Activated CD4-positive, alpha-beta T cell treated with anti-CD3 and anti-CD28 coated beads, Interleukin-2, amount 10 ng/mL, durations not matched to agents 7 days and 5 days (primary cell): ENCODE data around the gene ZSCAN26. TPM values are rescaled to one million over a fixed set of nuclear protein-coding genes. Genes with fewer than 3 reads are reported as not detected.

Source experiments
- CTCF ChIA-PET: fragments of 350-600 bp; sonication (Branson Sonifier 250); formaldehyde crosslinking; loops from one replicate; lab custom pipeline; 2021; ENCODE audit warnings: antibody characterized with exemption; lab: Charles Lee
- POLR2A ChIA-PET: fragments of 350-600 bp; sonication (Branson Sonifier 250); formaldehyde crosslinking; loops from one replicate; lab custom pipeline; 2021; ENCODE audit warnings: antibody characterized with exemption; lab: Charles Lee
- DNase-seq: peaks from one replicate; pipeline ENCODE4 v3.0.0-alpha.2; 2020
- H3K27ac Mint-ChIP-seq: one replicate; pipeline ENCODE4 v1.8.0; 2021; ENCODE audit warnings: mild to moderate bottlenecking, moderate library complexity, mixed read lengths
- H3K27me3 Mint-ChIP-seq: one replicate; pipeline ENCODE4 v1.8.0; 2021; ENCODE audit warnings: mixed read lengths
- H3K36me3 Mint-ChIP-seq: one replicate; pipeline ENCODE4 v1.8.0; 2021; ENCODE audit warnings: low read depth, mixed read lengths
- H3K4me1 Mint-ChIP-seq: one replicate; pipeline ENCODE4 v1.8.0; 2021; ENCODE audit warnings: mixed read lengths
- H3K4me3 Mint-ChIP-seq: one replicate; pipeline ENCODE4 v1.8.0; 2021; ENCODE audit warnings: mild to moderate bottlenecking, moderate library complexity, mixed read lengths
- H3K9me3 Mint-ChIP-seq: one replicate; pipeline ENCODE4 v1.8.0; 2021; ENCODE audit warnings: mixed read lengths
- total RNA-seq, 2 experiments: library from RNA; stranded (reverse); gene quantifications; one replicate each; pipeline ENCODE4 v1.2.3, GENCODE V29; 2021

ZSCAN26 gene
- total RNA-seq, 2 experiments from 2014 or later, result 8.1 to 10.5 TPM

DNA sequence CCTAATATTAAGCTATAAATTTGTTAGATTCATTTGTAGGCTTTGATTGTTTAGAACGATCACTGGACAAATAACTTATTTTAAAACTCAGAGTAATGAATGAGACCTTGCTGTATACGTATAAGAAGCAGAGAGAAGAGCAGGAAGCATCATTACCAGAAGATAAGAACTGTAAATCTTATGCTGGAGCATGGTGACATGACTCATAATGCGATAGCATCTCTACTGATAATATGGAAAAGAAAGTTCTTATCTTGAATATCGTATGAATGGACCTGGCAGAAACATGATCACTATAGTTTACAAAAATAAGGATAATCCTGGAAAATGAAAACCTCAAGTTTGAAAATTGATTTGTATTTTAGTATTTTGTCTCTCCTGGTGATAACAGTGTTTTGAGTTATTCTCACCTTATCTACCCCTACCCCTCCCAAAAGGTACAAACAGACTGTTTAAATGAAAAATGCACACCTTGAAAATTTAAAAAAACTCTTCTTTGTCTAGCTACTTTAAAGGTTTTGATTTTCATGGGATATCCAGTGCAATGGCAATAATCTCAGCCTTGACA lies 2.0 kb upstream of the ZSCAN26 start:
- CTCF ChIA-PET, result interaction anchor here (1.4 kb wide), 1 partner anchor 95 kb away, joined by 3 read pairs; no protein-coding TSS in a partner anchor

DNA sequence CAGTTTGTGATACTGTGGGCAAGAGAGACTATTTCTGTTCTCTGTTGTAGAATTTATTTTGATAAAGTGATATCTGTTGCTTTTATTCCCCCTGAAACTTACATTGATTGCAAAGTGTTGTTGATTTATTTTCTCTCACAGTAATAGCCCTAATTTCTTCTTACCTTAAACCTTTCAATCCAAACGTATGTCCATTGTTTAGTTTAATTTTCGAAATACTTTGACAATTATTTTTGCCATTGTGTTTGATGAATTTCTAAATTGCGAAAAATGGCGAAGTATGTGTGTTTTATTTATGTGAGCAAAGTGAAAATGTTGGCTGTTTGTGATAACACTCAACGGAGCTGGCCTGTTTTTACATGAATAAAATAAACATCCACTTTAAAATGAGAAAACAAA lies 381 bp upstream of the ZSCAN26 start:
- DNase-seq, result no peak
- POLR2A ChIA-PET, result interaction anchor here (0.8 to 1.5 kb wide), 3 partner anchors 14 to 394 kb away, joined by 4 to 6 read pairs (median 6); partner anchors contain the start of genes ZKSCAN4 and ZKSCAN8
- no peaks in the 10 kb centered on the region for H3K9me3 Mint-ChIP-seq
- H3K27ac Mint-ChIP-seq, result no peak overlapping the region
- H3K4me1 Mint-ChIP-seq, result peaks cover 7% of the 10 kb centered on the region
- H3K4me3 Mint-ChIP-seq, result no peak overlapping the region
- H3K27me3 Mint-ChIP-seq, result peaks cover 6% of the 10 kb centered on the region
- CTCF ChIA-PET, result interaction anchor here (0.7 to 2.0 kb wide), 7 partner anchors 9 to 127 kb away, joined by 3 to 7 read pairs (median 3); partner anchors contain the start of genes PGBD1 and ZKSCAN4
- H3K36me3 Mint-ChIP-seq, result no peaks in the 10 kb centered on the region

More for the DNA sequence above, 2.0 kb upstream of the ZSCAN26 start:
- DNase-seq, result no peak
- Mint-ChIP-seq H3K36me3 (no peaks in the 10 kb centered on the region), H3K4me1 (peaks cover 7% of the 10 kb centered on the region), H3K27ac (no peak overlapping the region), H3K4me3 (no peak overlapping the region), H3K9me3 (no peaks in the 10 kb centered on the region), H3K27me3 (peaks cover 11% of the 10 kb centered on the region)
- POLR2A ChIA-PET, result no interaction called here

DNA sequence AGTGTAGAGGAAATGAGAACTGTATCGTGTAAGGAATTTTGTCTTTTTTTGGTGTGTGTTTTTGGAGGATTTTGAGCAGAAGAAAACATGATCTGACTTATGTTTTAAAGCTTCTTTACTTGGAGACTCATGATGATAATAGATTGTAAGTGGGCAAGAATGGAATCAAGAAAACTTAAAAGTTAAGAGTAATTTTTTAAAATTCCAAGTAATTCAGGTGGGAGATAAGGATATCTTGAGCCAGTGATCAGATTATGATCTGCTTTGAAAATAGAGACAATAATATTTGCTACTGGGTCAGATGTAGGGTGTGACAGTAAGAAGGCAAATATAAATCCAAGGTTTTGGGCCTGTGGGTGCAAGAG lies 734 bp downstream of the ZSCAN26 start:
- no peaks in the 10 kb centered on the region for H3K9me3 Mint-ChIP-seq
- peaks cover 7% of the 10 kb centered on the region for H3K36me3 Mint-ChIP-seq
- no peak overlapping the region for H3K4me3 Mint-ChIP-seq
- ChIA-PET CTCF (interaction anchor here (0.9 to 2.0 kb wide), 4 partner anchors 14 to 83 kb away, joined by 3 to 7 read pairs (median 4); partner anchors contain the start of genes PGBD1 and ZKSCAN4), POLR2A (interaction anchor here (0.6 to 1.5 kb wide), 2 partner anchors 15 to 514 kb away, joined by 5 to 6 read pairs; partner anchors contain the start of gene ZKSCAN4)
- no peak overlapping the region for H3K27ac Mint-ChIP-seq
- peaks cover 7% of the 10 kb centered on the region for H3K4me1 Mint-ChIP-seq
- no peak for DNase-seq
- H3K27me3 Mint-ChIP-seq, result peaks cover 6% of the 10 kb centered on the region

DNA sequence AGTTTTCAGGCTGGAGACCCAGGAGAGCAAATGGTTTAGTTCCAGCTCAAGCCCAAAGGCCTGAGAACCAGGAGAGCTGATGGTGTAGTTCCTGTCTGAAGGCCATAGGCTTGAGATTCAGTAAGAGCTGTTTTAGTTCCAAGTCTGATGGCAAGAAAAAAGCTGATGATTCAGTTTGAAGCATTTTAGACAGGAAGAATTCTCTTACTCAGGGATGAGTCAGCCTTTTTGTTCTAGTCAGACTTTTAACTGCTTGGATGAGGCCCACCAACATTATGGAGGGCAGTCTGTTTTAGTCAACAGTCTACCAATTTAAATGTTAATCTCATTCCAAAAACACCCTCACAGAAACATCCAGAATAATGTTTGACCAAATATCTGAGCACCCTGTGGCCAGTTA lies 2.5 kb downstream of the ZSCAN26 start:
- CTCF ChIA-PET, result interaction anchor here (0.6 to 1.5 kb wide), 2 partner anchors 11 to 17 kb away, joined by 3 to 5 read pairs; partner anchors contain the start of genes NKAPL and ZKSCAN4
- Mint-ChIP-seq H3K36me3 (peaks cover 20% of the 10 kb centered on the region), H3K4me3 (no peak overlapping the region), H3K9me3 (no peaks in the 10 kb centered on the region), H3K27ac (no peak overlapping the region), H3K4me1 (peaks cover 11% of the 10 kb centered on the region), H3K27me3 (peaks cover 3% of the 10 kb centered on the region)
- POLR2A ChIA-PET, result no interaction called here
- no peak for DNase-seq

DNA sequence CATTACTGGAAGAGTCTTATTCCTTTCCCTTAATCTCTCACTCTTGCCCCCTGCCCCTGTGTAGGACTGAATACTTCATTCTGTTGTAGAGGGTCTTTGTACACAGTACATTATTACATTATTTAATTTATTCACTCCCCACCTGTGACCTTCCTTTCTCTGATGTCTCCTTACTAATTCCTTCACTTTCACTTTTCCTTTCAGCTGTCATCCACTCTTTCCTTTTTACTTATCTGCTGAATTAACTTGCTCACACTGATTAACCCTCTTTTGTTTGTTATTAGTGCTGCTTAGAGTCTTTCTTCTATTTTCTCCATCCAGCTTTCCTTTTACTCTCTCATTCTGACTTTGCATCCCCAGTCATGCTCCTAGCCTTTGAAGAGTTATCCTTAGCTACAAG lies 7.9 kb downstream of the ZSCAN26 start:
- POLR2A ChIA-PET, result interaction anchor here (0.6 kb wide), 1 partner anchor 1124 kb away, joined by 5 read pairs; no protein-coding TSS in a partner anchor
- CTCF ChIA-PET, result interaction anchor here (1.2 to 1.8 kb wide), 2 partner anchors 8 to 22 kb away, joined by 4 to 5 read pairs; partner anchors contain the start of gene ZKSCAN4
- H3K4me3 Mint-ChIP-seq, result peak overlapping the region; percentile 3

DNA sequence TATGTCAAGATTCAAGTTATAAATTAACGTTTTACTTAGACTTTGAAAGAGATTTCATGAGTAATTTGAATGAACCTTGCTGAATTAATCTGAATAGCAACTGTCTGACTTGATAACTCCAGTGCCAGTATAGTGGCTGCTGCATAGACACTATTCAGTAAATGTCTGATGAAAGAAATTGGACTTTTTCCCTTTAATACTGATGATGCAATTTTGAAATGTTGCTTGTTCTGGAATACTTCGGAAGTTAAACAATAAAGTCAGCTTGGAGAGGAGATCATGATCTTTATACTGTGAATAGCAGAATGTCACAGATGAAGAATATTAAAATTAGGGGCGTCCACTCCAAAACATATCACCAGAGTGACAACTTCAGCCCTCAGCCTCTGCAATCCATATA lies 10.8 kb downstream of the ZSCAN26 start:
- no peak overlapping the region for H3K4me3 Mint-ChIP-seq
- no peak overlapping the region for H3K27ac Mint-ChIP-seq
- H3K36me3 Mint-ChIP-seq, result peaks cover 46% of the 10 kb centered on the region
- POLR2A ChIA-PET, result no interaction called here
- peaks cover 7% of the 10 kb centered on the region for H3K27me3 Mint-ChIP-seq
- CTCF ChIA-PET, result no interaction called here
- DNase-seq, result no peak
- H3K9me3 Mint-ChIP-seq, result peaks cover 3% of the 10 kb centered on the region
- H3K4me1 Mint-ChIP-seq, result peaks cover 28% of the 10 kb centered on the region

More for the DNA sequence above, 7.9 kb downstream of the ZSCAN26 start:
- peaks cover 51% of the 10 kb centered on the region for H3K36me3 Mint-ChIP-seq
- H3K9me3 Mint-ChIP-seq, result no peaks in the 10 kb centered on the region
- no peak for DNase-seq
- peak overlapping the region; percentile 67 for H3K27ac Mint-ChIP-seq
- peaks cover 3% of the 10 kb centered on the region for H3K27me3 Mint-ChIP-seq
- peaks cover 13% of the 10 kb centered on the region for H3K4me1 Mint-ChIP-seq

DNA sequence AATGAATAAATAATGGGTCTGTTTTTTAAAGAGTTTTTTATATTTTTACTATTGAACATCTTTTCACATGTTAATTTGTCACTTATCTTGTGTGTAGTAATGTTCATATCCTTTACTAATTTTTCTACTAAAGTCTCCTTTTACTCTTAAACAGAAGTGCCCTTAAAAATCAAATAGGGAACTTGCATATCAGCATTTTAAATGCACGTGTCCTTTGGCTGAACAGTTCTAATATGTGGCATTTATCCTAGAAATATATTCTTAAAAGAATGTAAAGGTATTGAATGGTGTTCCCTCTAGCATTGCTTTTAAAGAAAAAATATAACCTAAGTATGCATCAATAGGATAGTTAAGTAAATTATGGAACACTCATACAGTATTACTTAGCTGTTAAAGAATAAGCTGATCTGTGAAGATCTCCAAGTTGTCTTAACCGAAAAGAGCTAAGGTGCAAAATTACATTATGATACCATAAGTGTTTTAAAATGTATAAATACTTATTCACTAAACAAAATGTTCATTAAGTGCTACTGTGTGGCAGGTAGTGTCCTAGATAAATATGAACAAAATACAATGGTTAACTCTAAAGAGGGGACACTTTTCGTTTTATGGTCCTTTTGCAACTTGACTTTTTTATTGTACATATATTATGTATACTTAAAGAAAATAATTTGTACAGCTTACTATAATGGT lies 13.8 kb downstream of the ZSCAN26 start:
- peak overlapping the region; percentile 76 for H3K4me3 Mint-ChIP-seq
- no peak overlapping the region for H3K27ac Mint-ChIP-seq
- no peak for DNase-seq
- peaks cover 7% of the 10 kb centered on the region for H3K27me3 Mint-ChIP-seq
- peaks cover 24% of the 10 kb centered on the region for H3K36me3 Mint-ChIP-seq
- H3K4me1 Mint-ChIP-seq, result peaks cover 16% of the 10 kb centered on the region
- CTCF ChIA-PET, result interaction anchor here (1.0 to 1.1 kb wide), 3 partner anchors 13 to 101 kb away, joined by 3 to 4 read pairs (median 4); partner anchors contain the start of gene ZSCAN26
- peaks cover 6% of the 10 kb centered on the region for H3K9me3 Mint-ChIP-seq
- POLR2A ChIA-PET, result no interaction called here

DNA sequence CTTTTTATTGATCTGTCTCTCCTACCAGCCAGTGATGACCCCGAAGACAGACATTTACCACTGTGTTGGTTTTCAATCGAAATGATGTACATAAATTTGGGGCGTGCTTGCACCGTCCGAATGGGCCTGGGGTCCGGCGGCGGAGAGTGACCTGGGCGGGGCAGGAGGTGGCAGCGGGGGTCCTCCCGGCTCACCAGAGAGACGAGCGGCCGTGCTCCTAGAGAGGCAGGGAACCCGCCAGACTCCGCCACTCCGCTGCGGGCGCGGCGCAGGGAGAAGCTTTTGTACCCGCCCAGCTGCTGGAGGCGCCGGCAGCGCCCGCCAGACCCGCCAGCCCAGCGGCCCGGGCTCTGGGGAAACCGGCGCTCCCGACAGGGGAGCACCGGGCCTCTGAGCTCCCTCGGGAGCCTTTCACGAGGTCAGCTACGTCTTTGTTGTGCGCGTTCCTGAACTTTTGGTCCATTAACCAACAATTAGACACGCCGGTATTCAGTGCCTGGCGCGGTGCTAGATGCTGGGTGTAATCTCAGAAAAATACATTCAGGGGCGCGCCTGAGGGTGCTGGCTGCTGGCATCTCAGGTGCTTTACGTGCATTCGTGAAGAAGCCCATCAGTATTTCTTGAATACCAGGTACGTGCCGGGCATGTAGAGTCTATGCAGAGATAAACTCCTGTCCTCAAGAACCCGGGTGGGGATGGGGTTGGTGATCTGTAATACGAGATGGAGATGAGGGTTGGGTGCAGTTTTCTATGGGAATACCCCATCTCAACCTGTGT lies 14.5 kb downstream of the ZSCAN26 start, which contains the start of gene PGBD1:
Gene PGBD1 (plus strand): TSS at position 285 of the 777 bp plus-strand sequence. CDS start 2,242 bp downstream, outside the sequence.
- DNase-seq, result peak; percentile 40
- ChIA-PET CTCF (interaction anchor here (1.0 to 1.1 kb wide), 3 partner anchors 13 to 100 kb away, joined by 3 to 4 read pairs (median 4); partner anchors contain the start of gene ZSCAN26), POLR2A (no interaction called here)
- H3K9me3 Mint-ChIP-seq, result peaks cover 6% of the 10 kb centered on the region
- peaks cover 7% of the 10 kb centered on the region for H3K27me3 Mint-ChIP-seq
- no peak within 1 kb of the TSS for H3K27ac Mint-ChIP-seq
- H3K4me1 Mint-ChIP-seq, result peaks cover 16% of the 10 kb centered on the region
- peak within 1 kb of the TSS; percentile 76 for H3K4me3 Mint-ChIP-seq
- peaks cover 20% of the 10 kb centered on the region for H3K36me3 Mint-ChIP-seq

DNA sequence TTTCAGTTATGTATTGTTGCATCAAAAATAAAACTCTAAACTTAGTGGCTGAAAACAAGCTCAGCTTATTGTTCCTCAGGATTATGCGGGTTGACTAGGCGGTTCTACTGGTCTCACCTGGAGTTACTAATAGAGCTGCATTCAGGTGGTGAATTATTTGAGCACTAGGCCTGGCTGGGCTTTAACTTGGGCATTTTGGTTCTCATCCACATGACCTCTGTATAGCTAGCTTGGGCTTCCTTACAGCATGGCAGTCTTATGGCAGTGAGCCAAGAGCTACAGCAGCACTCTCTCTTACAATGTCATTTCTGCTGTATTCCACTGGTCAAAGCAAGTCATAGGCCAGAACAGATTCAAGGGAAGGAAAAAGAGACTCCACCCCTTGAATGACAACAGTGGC lies 16.0 kb downstream of the ZSCAN26 start:
- no peak for DNase-seq
- Mint-ChIP-seq H3K4me3 (no peak overlapping the region), H3K27ac (no peak overlapping the region), H3K27me3 (peaks cover 7% of the 10 kb centered on the region), H3K4me1 (peaks cover 16% of the 10 kb centered on the region), H3K9me3 (peaks cover 6% of the 10 kb centered on the region), H3K36me3 (peaks cover 11% of the 10 kb centered on the region)
- ChIA-PET CTCF (interaction anchor here (1.0 to 1.5 kb wide), 3 partner anchors 9 to 324 kb away, joined by 3 to 4 read pairs (median 4); no protein-coding TSS in a partner anchor), POLR2A (no interaction called here)

DNA sequence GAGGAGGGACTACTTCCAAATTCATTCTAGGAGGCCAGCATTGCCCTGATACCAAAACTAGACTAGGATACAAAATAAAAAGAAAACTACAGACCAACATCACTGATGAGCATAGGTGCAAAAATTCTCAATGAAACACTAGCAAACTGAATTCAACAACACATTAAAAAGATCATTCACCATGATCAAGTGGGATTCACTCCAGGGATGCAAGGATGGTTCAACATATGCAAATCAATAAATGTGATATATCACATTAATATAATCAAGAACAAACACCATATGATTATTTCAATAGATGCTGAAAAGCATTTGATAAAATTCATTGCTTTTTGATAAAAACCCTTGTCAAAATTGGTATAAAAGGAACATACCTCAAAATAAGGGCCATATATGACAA lies 24.6 kb downstream of the ZSCAN26 start:
- Mint-ChIP-seq H3K4me1 (no peaks in the 10 kb centered on the region), H3K4me3 (no peak overlapping the region), H3K27me3 (no peaks in the 10 kb centered on the region), H3K27ac (no peak overlapping the region), H3K36me3 (peaks cover 2% of the 10 kb centered on the region), H3K9me3 (peaks cover 2% of the 10 kb centered on the region)
- ChIA-PET CTCF (interaction anchor here (0.7 to 0.9 kb wide), 2 partner anchors 25 to 48 kb away, joined by 3 read pairs; partner anchors contain the start of gene ZSCAN26), POLR2A (no interaction called here)
- DNase-seq, result no peak

DNA sequence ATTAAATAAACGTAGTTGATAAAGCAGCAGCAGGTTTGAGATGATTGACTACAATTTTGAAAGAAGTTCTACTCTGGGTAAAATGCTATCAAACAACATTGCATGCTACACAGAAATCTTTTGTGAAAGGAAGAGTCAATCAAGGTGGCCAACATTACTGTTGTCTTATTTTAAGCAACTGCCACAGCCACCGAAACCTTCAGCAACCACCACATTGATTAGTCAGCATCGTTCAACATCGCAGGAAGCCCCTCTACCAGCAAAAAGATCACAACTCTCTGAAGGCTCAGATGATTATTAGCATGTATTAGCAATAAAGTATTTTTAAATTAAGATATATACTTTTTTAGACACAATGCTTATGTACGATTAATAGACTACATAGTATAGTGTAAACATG lies 28.4 kb downstream of the ZSCAN26 start:
- POLR2A ChIA-PET, result no interaction called here
- DNase-seq, result no peak
- CTCF ChIA-PET, result no interaction called here

DNA sequence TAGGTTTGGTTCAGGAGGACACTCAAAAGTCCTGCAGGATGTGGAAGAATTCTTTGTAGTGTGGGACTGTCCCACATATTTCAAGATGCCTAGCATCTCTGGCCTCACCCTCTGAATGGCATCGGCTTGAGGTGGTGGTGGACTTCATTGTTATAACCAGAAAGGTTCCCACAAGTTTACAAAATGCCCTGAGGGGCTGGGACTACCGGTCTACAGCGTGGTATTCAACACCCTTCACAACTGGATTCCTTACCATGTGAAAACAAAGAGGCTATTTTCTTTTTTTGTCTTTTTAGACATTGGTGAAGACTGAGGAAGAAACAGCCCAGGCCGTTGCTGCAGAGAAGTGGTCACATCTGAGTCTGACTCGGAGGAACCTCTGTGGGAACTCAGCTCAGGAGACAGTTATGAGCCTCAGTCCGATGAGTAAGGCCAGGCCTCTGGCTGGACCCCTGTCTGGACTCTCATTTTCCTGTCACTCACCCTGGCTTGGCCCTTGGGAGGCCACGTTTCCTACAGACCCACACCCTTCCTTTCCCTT lies 29.6 kb downstream of the ZSCAN26 start:
- H3K27me3 Mint-ChIP-seq, result no peaks in the 10 kb centered on the region
- CTCF ChIA-PET, result no interaction called here
- H3K9me3 Mint-ChIP-seq, result no peaks in the 10 kb centered on the region
- POLR2A ChIA-PET, result no interaction called here
- no peak overlapping the region for H3K4me3 Mint-ChIP-seq
- no peaks in the 10 kb centered on the region for H3K4me1 Mint-ChIP-seq
- H3K36me3 Mint-ChIP-seq, result no peaks in the 10 kb centered on the region
- H3K27ac Mint-ChIP-seq, result no peak overlapping the region
- DNase-seq, result no peak

More for the DNA sequence above, 28.4 kb downstream of the ZSCAN26 start:
- no peak overlapping the region for H3K27ac Mint-ChIP-seq
- H3K27me3 Mint-ChIP-seq, result no peaks in the 10 kb centered on the region
- peaks cover 2% of the 10 kb centered on the region for H3K9me3 Mint-ChIP-seq
- H3K4me3 Mint-ChIP-seq, result no peak overlapping the region
- H3K36me3 Mint-ChIP-seq, result peaks cover 2% of the 10 kb centered on the region
- H3K4me1 Mint-ChIP-seq, result no peaks in the 10 kb centered on the region
